AG04450 (cell line): ENCODE data around the gene HIVEP3. TPM values are rescaled to one million over a fixed set of nuclear protein-coding genes. Genes with fewer than 3 reads are reported as not detected.

Experiments used
- CTCF ChIA-PET: fragments of 300-600, 350-600 bp; formaldehyde crosslinking; extraction: SDS; loops from one replicate; lab custom pipeline; 2022; ENCODE audit warnings: antibody characterized with exemption, inconsistent platforms; lab: Charles Lee
- POLR2A ChIA-PET: fragments of 350-600 bp; formaldehyde crosslinking; extraction: SDS; loops from one replicate; lab custom pipeline; 2021; ENCODE audit warnings: antibody characterized with exemption, inconsistent platforms; lab: Yijun Ruan, JAX
- DNase-seq: peaks from one replicate; pipeline ENCODE4 v3.0.0-alpha.2; 2011; ENCODE audit warnings: low read depth, low spot score
- H3K27ac ChIP-seq: one replicate; pipeline ENCODE4 v1.5.1; 2012; ENCODE audit warnings: low read depth, low read length, control low read depth
- H3K27me3 ChIP-seq: one replicate; pipeline ENCODE4 v1.6.0; 2012; ENCODE audit warnings: low read length; ENCODE audit not compliant: control insufficient read depth, insufficient read depth
- H3K4me3 ChIP-seq: 2 replicates; pipeline ENCODE4 v1.5.1; 2011; ENCODE audit warnings: mild to moderate bottlenecking, low read depth, low read length, control low read depth
- H3K9me3 ChIP-seq: 2 replicates; pipeline ENCODE4 v1.5.1; 2012; ENCODE audit warnings: low read length; ENCODE audit not compliant: control insufficient read depth, insufficient read depth
- polyA plus RNA-seq: library from polyadenylated mRNA; depleted of rRNA; stranded (reverse); fragments of >200 nt; gene quantifications from 2 replicates; pipeline ENCODE4 v1.2.3, GENCODE V29; 2011
- TF ChIP-seq, protein P1 (sequence below): IDR thresholded peaks from 2 replicates; pipeline ENCODE4 v1.5.1; 2011; ENCODE audit warnings: low read depth, low read length, control low read depth, inconsistent platforms

Gene HIVEP3
- polyA plus RNA-seq, 1 experiment = 4.8 TPM

DNA sequence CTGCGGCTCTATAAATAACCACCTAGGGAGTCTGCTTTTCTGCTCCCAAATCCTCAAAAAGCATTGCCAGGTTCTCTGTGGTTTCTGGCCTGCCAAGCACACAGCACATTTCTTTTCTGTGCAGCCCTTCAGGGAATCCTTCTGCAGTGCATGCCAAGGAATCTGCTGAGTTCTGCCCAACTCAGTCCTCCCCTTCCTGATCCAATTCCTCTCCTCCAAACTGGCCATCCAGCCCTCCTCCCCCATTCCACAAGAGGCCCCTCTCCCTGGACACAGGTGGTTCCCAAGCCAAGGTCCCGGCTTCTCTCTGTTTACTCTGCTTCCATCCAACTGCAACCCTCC, 61.8 kb downstream of the HIVEP3 start:
- no peak overlapping the region for H3K27ac ChIP-seq
- no peaks in the 10 kb centered on the region for H3K27me3 ChIP-seq
- no peak for DNase-seq
- H3K9me3 ChIP-seq = no peaks in the 10 kb centered on the region
- ChIA-PET POLR2A (no interaction called here), CTCF (no interaction called here)
- H3K4me3 ChIP-seq = no peak overlapping the region
- TF ChIP-seq, protein P1, sequence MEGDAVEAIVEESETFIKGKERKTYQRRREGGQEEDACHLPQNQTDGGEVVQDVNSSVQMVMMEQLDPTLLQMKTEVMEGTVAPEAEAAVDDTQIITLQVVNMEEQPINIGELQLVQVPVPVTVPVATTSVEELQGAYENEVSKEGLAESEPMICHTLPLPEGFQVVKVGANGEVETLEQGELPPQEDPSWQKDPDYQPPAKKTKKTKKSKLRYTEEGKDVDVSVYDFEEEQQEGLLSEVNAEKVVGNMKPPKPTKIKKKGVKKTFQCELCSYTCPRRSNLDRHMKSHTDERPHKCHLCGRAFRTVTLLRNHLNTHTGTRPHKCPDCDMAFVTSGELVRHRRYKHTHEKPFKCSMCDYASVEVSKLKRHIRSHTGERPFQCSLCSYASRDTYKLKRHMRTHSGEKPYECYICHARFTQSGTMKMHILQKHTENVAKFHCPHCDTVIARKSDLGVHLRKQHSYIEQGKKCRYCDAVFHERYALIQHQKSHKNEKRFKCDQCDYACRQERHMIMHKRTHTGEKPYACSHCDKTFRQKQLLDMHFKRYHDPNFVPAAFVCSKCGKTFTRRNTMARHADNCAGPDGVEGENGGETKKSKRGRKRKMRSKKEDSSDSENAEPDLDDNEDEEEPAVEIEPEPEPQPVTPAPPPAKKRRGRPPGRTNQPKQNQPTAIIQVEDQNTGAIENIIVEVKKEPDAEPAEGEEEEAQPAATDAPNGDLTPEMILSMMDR = no peak

DNA sequence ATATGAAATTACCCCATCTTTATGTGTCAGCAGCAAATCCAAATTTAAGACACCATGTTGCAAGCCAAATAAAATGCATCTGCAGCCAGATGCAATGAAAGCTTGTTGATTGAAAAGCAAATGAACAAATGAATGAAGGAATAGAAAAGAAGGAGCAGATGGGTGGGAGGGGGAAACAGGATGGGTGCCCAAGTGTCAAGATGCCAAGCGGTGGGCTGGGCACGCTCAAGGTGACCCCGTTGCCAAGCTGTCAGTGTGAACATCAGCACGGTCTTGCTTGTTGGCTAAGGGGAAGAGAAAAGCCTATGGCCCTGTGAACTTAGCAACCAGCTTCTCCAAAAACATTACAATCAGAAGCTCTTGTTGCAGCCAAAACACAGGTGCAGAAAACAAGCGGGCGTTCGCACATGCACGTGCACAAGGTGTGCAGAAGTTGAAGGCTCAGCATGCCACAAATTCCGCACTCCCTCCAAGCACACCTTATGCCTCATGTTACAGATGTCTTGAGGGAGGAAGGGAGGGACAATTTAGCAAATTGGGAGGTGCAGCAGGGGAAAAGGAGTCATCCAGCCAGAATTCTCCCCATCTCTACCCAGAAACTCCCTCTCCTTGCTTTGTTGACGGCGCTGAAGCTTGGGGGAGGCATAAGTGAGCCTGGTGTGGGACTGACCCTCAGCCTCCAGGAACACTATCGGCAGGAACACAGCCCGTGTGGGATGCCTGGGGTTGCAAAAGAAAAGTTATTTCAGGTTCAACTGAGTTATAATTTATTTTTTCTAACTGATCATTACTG, 62.4 kb downstream of the HIVEP3 start:
- ChIA-PET CTCF (no interaction called here), POLR2A (no interaction called here)
- Histone ChIP-seq H3K27ac (no peak overlapping the region), H3K9me3 (no peaks in the 10 kb centered on the region), H3K4me3 (no peak overlapping the region), H3K27me3 (no peaks in the 10 kb centered on the region)
- no peak for DNase-seq
- TF ChIP-seq, protein P1 = no peak

DNA sequence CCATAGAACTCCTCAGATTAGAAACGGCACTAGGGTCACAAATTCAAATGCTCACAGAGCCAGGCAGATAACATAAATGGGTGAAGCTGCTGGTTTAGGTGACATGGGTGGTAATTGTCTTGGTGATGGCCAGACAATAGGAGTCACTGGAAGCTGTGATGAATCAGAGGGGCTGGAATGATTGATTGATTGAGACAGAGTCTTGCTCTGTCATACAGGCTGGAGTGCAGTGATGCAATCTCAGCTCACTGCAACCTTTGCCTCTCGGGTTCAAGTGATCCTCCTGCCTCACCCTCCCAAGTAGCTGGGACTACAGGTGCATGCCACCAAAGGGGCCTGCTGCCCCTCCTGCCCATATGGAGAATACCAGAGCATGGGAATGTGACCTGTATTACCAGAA, 63.0 kb downstream of the HIVEP3 start:
- H3K27ac ChIP-seq = no peak overlapping the region
- no peak overlapping the region for H3K4me3 ChIP-seq
- TF ChIP-seq, protein P1 = no peak
- no peaks in the 10 kb centered on the region for H3K27me3 ChIP-seq
- no peak for DNase-seq
- ChIA-PET POLR2A (no interaction called here), CTCF (no interaction called here)
- no peaks in the 10 kb centered on the region for H3K9me3 ChIP-seq

DNA sequence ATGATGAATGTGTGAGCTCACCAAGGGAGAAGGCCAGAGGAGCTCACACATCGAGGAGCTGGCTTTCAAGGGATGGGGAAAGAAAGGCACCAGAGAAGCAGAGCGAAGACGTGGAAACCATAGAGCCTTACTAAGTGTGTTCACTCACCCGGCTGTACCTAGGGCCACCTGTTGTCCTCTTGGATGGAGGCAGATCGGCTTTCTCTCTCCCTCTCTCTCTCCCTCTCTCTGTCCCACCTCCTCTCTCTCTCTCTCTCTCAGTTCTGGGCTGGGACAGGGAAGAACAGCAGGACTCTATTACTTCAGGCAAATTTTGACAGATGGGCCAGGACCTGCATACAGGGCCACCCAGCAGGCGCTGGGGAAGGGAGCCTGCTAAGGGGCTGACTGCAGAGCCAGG, 64.8 kb downstream of the HIVEP3 start:
- ChIA-PET POLR2A (no interaction called here), CTCF (no interaction called here)
- TF ChIP-seq, protein P1 = no peak
- Histone ChIP-seq H3K4me3 (no peak overlapping the region), H3K27ac (no peak overlapping the region), H3K9me3 (no peaks in the 10 kb centered on the region), H3K27me3 (no peaks in the 10 kb centered on the region)
- DNase-seq = no peak

DNA sequence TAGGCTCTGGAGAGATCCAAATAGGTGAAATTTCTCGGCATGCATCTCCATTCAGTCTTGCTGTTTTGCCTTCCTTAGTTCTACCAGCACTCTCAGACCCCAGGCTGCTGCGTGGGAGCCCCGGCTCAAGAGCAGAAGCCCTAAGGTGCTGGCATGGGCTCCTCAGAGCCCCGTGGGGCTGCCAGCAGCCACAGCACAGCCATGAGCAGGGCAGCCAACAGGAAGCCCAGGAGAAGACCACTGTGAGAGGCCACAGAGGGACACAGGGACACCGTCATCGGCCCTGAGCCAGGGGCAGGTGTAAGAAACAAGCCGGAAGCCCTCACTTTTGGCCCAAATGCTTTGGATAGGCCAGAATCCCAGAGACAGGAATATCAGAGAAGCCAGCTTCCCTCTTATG, 66.6 kb downstream of the HIVEP3 start:
- no peak overlapping the region for H3K4me3 ChIP-seq
- TF ChIP-seq, protein P1 = no peak
- peak overlapping the region; percentile 39 for H3K27ac ChIP-seq
- H3K9me3 ChIP-seq = no peaks in the 10 kb centered on the region
- ChIA-PET POLR2A (no interaction called here), CTCF (interaction anchor here (1.4 kb wide), 1 partner anchor 321 kb away, joined by 3 read pairs; no protein-coding TSS in a partner anchor)
- no peak for DNase-seq
- no peaks in the 10 kb centered on the region for H3K27me3 ChIP-seq
